ENCODE measurements around the gene RNASE1.
"Not testable (repeated sequence)": the region's sequence is repeated elsewhere in the genome, so short reads cannot be mapped to it uniquely, and the experiment has no call there.

RNASE1 gene

DNA sequence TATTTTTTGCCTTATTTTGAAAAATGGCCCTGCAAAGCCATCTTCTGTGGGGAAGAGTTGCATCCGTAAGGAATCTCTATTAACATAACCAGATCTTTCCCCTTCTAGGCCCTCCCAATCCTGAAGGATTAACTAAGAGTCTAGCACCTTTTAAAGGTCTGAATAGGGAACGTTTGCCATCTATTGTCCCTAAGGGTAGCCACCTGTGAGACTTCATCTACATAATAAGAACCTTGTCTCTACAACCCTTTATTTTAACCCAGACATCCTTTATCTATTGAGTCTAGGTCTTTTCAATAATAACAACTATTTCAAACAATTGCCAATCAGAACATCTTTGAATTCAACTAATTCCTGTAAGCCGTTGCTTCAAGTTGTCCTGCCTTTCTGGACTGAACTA is 30.0 kb downstream of the RNASE1 start:
- no peak for DNase-seq (ENCODE audit: low read depth)

DNA sequence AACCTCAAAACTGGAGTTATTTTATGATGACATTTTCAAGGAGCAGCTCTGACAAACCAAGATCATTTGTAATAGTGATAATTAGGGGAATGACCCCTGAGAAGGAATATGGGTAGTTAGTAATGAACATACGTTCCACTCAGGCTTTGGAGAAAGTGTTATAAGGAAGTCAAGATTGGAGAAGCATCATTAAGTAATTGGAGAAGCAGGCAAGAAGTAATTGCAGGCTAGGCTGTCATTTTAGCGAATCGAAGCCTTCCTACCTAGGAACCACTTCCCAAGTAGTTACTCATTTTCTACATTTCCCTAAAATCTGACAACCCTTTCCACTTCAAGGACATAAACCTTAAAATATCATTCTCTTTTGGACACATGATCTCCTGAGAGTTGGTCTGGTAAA is 33.2 kb downstream of the RNASE1 start:
- no peak for DNase-seq (ENCODE audit: low read depth)

GRCh38 chr14:20768593-20768892 is 34.1 kb downstream of the RNASE1 start:
- no peak for DNase-seq (ENCODE audit: low read depth)

DNA sequence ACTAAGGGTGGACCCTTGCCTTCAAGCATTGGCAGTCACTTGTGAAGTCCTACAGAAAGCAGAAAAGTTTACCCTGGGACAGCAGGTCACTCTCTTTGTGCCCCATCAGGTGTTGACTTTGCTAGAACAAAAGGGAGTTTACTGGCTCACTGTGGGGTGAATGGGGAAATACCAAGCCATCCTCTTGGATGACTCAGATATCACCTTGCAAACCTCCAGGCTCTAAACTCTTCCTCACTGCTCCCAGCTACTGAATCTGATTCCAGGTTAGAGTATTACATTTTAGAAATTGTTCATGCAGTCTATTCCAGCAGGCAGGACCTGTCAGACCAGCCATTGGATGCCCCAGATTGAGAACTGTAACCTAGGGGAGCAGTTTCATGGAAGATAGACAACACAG is 41.7 kb downstream of the RNASE1 start:
- DNase-seq (ENCODE audit: low read depth), result no peak

DNA sequence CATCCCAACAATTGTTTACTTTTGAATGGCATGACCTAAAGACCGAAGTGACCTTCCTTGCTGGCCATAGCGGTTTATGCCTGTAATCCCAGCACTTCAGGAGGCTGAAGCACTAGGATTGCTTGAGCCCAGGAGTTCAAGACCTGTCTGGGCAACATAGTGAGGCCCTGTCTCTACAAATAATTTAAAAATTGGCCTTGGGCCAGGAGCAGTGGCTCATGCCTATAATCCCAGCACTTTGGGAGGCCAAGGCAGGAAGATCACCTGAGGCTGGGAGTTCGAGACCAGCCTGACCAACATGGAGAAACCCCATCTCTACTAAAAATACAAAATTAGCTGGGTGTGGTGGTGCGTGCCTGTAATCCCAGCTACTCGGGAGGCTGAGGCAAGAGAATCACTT is 43.2 kb downstream of the RNASE1 start:
- not testable (repeated sequence) for DNase-seq (ENCODE audit: low read depth)

GRCh38 chr14:20757965-20758364 is 44.7 kb downstream of the RNASE1 start:
- DNase-seq (ENCODE audit: low read depth), result no peak

GRCh38 chr14:20755037-20755436 is 47.6 kb downstream of the RNASE1 start:
- DNase-seq (ENCODE audit: low read depth), result no peak

- no peak for DNase-seq (ENCODE audit: low read depth)
Observed at GRCh38 chr14:20754308-20754707, 48.3 kb downstream of the RNASE1 start.

GRCh38 chr14:20751963-20752562 is 50.6 kb downstream of the RNASE1 start:
- no peak for DNase-seq (ENCODE audit: low read depth)

All from activated T-helper 9 cell treated with anti-CD3 and anti-CD28 coated beads, Interleukin-2, amount 50 U/mL, for 16 hours (primary cell).